ENCODE measurements around the gene ZC3H18. TPM values are rescaled to one million over a fixed set of nuclear protein-coding genes. Genes with fewer than 3 reads are reported as not detected.
"Not testable (repeated sequence)": the region's sequence is repeated elsewhere in the genome, so short reads cannot be mapped to it uniquely, and the experiment has no call there.

The ZC3H18 gene
- total and polyA plus RNA-seq, 10 of the 15 experiments (the other 5 are each of a cell fraction or from before 2014, with no cell fraction given) = 1.0 to 58.3 (median 22.4) TPM

DNA sequence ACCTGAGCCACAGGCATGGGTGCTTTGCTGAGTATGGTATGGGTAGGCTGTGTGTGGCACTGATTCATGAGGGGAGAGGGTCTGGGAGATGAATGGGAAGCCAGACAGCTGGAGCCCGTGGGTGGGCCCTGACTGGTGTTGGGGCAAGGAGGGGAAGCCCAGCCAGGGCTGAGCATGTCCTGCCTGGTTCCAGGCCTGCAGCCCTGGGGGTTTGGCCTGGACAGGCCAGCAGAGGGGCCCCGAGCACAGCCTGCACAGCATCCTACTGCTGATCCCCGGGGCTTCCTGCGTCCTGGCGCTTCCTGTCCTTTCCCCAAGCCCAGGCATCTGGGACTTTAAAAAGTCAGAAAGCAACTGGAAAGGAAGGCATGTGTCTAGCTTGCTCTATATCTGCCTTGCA lies 97.3 kb downstream of the ZC3H18 start (continued):
- TF ChIP-seq, protein P1, sequence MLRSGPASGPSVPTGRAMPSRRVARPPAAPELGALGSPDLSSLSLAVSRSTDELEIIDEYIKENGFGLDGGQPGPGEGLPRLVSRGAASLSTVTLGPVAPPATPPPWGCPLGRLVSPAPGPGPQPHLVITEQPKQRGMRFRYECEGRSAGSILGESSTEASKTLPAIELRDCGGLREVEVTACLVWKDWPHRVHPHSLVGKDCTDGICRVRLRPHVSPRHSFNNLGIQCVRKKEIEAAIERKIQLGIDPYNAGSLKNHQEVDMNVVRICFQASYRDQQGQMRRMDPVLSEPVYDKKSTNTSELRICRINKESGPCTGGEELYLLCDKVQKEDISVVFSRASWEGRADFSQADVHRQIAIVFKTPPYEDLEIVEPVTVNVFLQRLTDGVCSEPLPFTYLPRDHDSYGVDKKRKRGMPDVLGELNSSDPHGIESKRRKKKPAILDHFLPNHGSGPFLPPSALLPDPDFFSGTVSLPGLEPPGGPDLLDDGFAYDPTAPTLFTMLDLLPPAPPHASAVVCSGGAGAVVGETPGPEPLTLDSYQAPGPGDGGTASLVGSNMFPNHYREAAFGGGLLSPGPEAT (IDR thresholded peaks at IDR 0.05; ENCODE audit: low read depth) = no peak
- TF ChIP-seq MEF2A (IDR thresholded peaks at IDR 0.05; ENCODE audit: insufficient read depth, low read depth, low read length) = no peak
- TF ChIP-seq, protein P2, sequence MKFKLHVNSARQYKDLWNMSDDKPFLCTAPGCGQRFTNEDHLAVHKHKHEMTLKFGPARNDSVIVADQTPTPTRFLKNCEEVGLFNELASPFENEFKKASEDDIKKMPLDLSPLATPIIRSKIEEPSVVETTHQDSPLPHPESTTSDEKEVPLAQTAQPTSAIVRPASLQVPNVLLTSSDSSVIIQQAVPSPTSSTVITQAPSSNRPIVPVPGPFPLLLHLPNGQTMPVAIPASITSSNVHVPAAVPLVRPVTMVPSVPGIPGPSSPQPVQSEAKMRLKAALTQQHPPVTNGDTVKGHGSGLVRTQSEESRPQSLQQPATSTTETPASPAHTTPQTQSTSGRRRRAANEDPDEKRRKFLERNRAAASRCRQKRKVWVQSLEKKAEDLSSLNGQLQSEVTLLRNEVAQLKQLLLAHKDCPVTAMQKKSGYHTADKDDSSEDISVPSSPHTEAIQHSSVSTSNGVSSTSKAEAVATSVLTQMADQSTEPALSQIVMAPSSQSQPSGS (IDR thresholded peaks at IDR 0.05; ENCODE audit: low read length) = no peak
- no peak for TF ChIP-seq ZNF384 (IDR thresholded peaks at IDR 0.05; ENCODE audit: borderline replicate concordance, low read depth, low read length)

DNA sequence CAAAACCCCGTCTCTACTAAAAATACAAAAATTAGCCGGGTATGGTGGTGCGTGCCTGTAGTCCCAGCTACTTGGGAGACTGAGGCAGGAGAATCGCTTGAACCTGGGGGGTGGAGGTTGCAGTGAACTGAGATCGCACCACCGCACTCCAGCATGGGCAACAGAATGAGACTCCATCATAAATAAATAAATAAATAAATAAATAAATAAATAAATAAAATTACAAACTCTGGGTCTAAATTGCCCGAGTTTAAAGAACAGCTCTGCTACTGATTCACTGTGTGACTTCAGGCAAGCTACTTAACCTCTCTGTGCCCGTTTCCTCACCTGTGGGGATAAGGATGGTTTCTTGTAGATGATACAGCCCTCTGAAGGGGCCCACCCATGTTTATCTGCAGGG lies 99.3 kb downstream of the ZC3H18 start:
- H3K36me3 ChIP-seq (ENCODE audit: control insufficient read depth in 2 of 2, insufficient read depth in 2 of 2, low read length in 1 of 2); H3K27me3 ChIP-seq (replicated peaks in 1 of 2; ENCODE audit: control insufficient read depth in 2 of 2, insufficient read depth in 2 of 2, low read length in 1 of 2); RAD21 ChIA-PET (ENCODE audit: unreplicated experiment); intact Hi-C loops (cut with micrococcal nuclease; ENCODE audit: unreplicated experiment); H3K9ac ChIP-seq (ENCODE audit: control insufficient read depth, insufficient read depth, low read length); H3K9me3 ChIP-seq (replicated peaks; ENCODE audit: control insufficient read depth, insufficient read depth, low read length); H3K4me3 ChIP-seq; DNase-seq (ENCODE audit: low read depth, low spot score); H3K27ac ChIP-seq (ENCODE audit: control insufficient read depth, insufficient read depth); BruUV-seq (replicated peaks); SMC1A ChIA-PET (ENCODE audit: uncharacterized antibody, unreplicated experiment); H4K20me1 ChIP-seq (ENCODE audit: control insufficient read depth, insufficient read depth); in situ Hi-C loops (cut with MboI); H3K4me2 ChIP-seq (ENCODE audit: control insufficient read depth, insufficient read depth); ATAC-seq; H2AFZ ChIP-seq (ENCODE audit: control insufficient read depth, low read depth, low read length); H3K79me2 ChIP-seq (ENCODE audit: control insufficient read depth, insufficient read depth, low read length); H3K4me1 ChIP-seq (ENCODE audit: control insufficient read depth, insufficient read depth, low read length); FAIRE-seq: not testable (repeated sequence)
- 94% methylated on average over 8 of the region's 8 CpGs for WGBS (ENCODE audit: insufficient coverage, insufficient replicate concordance, low lambda C conversion rate, missing lambda C conversion rate)
- ChIA-PET POLR2A (interaction anchor here (0.6 kb wide), 1 partner anchor 390 kb away, joined by 6 read pairs; no protein-coding TSS in a partner anchor), CTCF (interaction anchor here (1.0 to 3.6 kb wide), 2 partner anchors 12 to 36 kb away, joined by 3 to 23 read pairs; no protein-coding TSS in a partner anchor)

Measured in GM12878 (cell line).